Motor neuron (in vitro differentiated cells): ENCODE data around the gene ATP10B. TPM values are rescaled to one million over a fixed set of nuclear protein-coding genes. Genes with fewer than 3 reads are reported as not detected.
A peak's percentile ranks its signal among the peaks of the same experiment; 100 is the strongest.

Experiments
- ATAC-seq, 8 experiments: fragments of 200-7000 bp; cut with Tn5 transposase; replicated peaks in 6 of 8; 2 replicates each; pipeline ENCODE4 v1.8.0; 2021; ENCODE audit warnings: mild to moderate bottlenecking in 8 of 8, moderate library complexity in 8 of 8
- H3K27ac ChIP-seq, 2 donors: fragments of 250-450 bp; sonication (Bioruptor Pico); 2 replicates each; pipeline ENCODE4 v1.9.0; 2021; ENCODE audit warnings: antibody characterized with exemption in 2 of 2, mild to moderate bottlenecking in 2 of 2, moderate library complexity in 1 of 2
- H3K4me1 ChIP-seq, 2 donors: fragments of 250-450 bp; sonication (Bioruptor Pico); replicated peaks in 1 of 2; 2 replicates each; pipeline ENCODE4 v1.6.1; 2021; ENCODE audit warnings: antibody characterized with exemption in 2 of 2, mild to moderate bottlenecking in 2 of 2, moderate library complexity in 1 of 2
- H3K4me3 ChIP-seq, 5 donors: fragments of 250-450 bp; sonication (Bioruptor Pico); 2 replicates each; pipeline ENCODE4 v1.9.0; 2021; ENCODE audit warnings: antibody characterized with exemption in 5 of 5, mild to moderate bottlenecking in 5 of 5, moderate library complexity in 4 of 5
- WGBS, 10 experiments: fragments of 450-650 bp; shearing (Covaris generic); methylation state at CpG; one replicate each; pipeline ENCODE4 v1.0.0; 2022; 5-methylcytosine and 5-hydroxymethylcytosine counted together
- in situ Hi-C, 9 experiments: fragments of 400-800 bp; cut with MboI; loops; one replicate each; pipeline ENCODE4 v1.15.0; 2021; ENCODE audit warnings: low sequenced_read_pairs in 9 of 9, low pct_unique_long_range_greater_than_20kb in 2 of 9; ENCODE audit not compliant: unreplicated experiment in 9 of 9
- total RNA-seq, 8 experiments: library from RNA; unstranded; fragments of 300-600 nt; gene quantifications; 2 replicates each; pipeline versions ENCODE4 v1.2.3 to v1.2.4, GENCODE V29; 2022

The ATP10B gene
- total RNA-seq, 8 experiments from 2014 or later, result 0.05 to 0.76 (median 0.42) TPM; not detected in 1

DNA sequence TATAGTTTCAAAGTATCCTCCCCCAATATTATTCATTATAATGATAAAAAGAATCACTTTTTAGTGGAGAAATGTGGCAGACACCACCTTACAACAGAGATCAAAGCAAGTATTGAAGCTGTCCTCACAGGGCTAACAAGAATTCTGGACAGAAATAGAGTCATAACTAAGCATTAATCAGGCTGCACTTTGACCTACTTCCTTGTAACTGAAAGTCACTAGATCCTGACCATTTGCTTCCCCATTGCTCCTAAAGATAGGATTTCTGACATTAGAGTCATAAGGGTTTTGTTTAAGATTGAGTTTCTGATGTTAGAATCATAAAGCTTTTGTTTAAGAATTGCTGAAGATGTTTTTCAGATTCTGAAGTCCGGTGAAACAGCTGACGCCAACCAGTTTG, 159.7 kb downstream of the ATP10B start:
- no peak overlapping the region for H3K4me3 ChIP-seq
- in situ Hi-C loops, result no loop called here
- H3K27ac ChIP-seq, result no peak overlapping the region
- no peaks in the 10 kb centered on the region for H3K4me1 ChIP-seq
- 60 to 100% (median 95%) methylated on average over 2 of the region's 2 CpGs; no CpG with 5 or more reads in 6 of the 10 experiments for WGBS, 10 experiments
- no peak for ATAC-seq

DNA sequence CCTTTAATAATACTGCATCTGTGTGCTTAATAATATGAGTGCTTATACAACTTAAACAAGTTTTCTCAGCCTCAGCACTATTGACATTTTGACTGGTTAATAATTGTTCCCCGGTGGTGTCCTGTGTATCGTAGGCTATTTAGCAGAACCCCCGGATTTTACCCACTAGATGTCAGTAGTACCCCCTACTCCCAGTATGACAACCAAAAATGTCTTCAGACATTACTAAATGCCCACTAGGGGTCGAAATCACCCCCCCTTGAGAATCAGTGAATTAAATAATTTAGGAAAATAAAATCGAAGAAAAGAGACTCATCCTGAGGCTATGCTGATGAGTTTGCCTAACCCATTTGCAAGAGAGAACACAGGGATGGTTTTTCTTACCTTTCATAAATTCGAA, 166.3 kb downstream of the ATP10B start:
- in situ Hi-C loops, result no loop called here
- 0 to 100% (median 44%) methylated on average over 1 to 6 of the region's 6 CpGs for WGBS, 10 experiments
- H3K27ac ChIP-seq, result no peak overlapping the region
- H3K4me1 ChIP-seq, result no peaks in the 10 kb centered on the region
- peak in 1 of 8 experiments; percentile 84 for ATAC-seq
- H3K4me3 ChIP-seq, result no peak overlapping the region

DNA sequence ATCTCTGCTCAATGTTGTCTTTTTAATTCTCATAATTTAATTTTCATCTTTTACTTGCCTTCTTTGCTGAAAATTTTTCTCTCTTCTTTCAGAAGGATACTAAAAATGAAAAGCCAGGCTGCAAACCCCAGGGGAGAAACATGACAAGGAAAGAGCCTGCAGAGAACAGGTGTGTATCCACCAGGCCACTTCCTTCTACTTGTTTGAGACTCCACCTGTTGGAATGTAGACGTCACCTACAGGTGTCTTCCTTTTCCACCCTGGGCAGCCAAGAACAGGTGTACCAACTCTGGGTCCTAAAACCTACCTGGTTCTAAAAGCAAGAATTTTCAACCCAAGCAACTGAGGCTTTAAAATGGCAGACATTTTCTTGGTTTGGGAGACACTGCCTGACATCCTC, 166.8 kb downstream of the ATP10B start:
- Histone ChIP-seq H3K27ac (no peak overlapping the region), H3K4me1 (no peaks in the 10 kb centered on the region), H3K4me3 (no peak overlapping the region)
- 17 to 100% (median 67%) methylated on average over 1 of the region's 1 CpG; no CpG with 5 or more reads in 1 of the 10 experiments for WGBS, 10 experiments
- no peak for ATAC-seq
- in situ Hi-C loops, result no loop called here

DNA sequence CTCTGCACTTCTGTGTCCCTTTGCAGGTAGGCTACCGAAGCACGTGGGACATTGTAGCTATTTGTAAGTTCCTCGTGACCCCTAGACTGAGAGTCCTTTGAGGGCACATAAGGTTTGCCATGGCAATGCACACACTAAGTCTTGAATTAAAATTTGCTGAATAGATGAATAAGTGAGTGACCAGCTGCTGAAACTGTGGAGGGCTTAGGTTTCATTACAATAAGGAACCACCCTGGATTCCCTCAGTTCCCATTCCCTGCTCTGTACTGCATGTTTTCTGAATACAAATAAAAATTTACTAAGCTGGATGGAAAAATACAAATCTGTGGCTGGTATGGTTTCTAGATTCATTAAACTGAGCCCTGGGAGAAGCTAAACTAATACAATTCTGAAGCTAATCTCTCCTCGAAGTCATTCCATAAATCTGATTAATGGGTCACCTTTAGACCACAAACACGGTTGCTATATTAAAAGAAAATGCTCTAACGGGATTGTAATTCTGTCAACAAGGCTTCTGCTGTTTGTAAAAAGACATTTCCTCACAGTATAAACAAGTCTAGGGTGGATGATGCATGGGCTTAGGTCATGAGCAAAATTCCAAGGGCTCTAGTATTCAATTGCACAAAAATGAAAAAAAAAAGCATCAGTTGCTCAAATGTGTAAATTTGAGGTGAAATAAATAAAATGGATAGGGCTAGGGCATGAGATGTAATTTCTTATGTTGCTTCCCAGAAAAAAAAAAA, 172.3 kb downstream of the ATP10B start:
- Histone ChIP-seq H3K27ac (peak overlapping the region in 1 of 2 donors; percentile 67), H3K4me1 (peaks cover 13 to 19% of the 10 kb centered on the region in 2 donors), H3K4me3 (no peak overlapping the region)
- 0 to 74% (median 26%) methylated on average over 1 to 6 of the region's 6 CpGs for WGBS, 10 experiments
- in situ Hi-C loops, result no loop called here
- ATAC-seq, result peak; percentile 69 to 94 (median 83)

- WGBS, 10 experiments, result 0 to 83% (median 53%) methylated on average over 1 to 2 of the region's 2 CpGs; no CpG with 5 or more reads in 6 of the 10 experiments
- H3K27ac ChIP-seq, result peak overlapping the region in 1 of 2 donors; percentile 27
- peaks cover 13 to 19% of the 10 kb centered on the region in 2 donors for H3K4me1 ChIP-seq
- peak in 1 of 8 experiments; percentile 39 for ATAC-seq
- in situ Hi-C loops, result no loop called here
- no peak overlapping the region for H3K4me3 ChIP-seq
Measured at GRCh38 chr5:160675988-160676387, 176.0 kb downstream of the ATP10B start.

- WGBS, 10 experiments, result 6 to 80% (median 53%) methylated on average over 1 to 2 of the region's 3 CpGs; no CpG with 5 or more reads in 3 of the 10 experiments
- in situ Hi-C loops, result no loop called here
- Histone ChIP-seq H3K27ac (peak overlapping the region in 1 of 2 donors; percentile 56), H3K4me3 (no peak overlapping the region), H3K4me1 (peaks cover 13 to 16% of the 10 kb centered on the region in 2 donors)
- ATAC-seq, result peak in 3 of 8 experiments; percentile 55 to 62 (median 57)
Measured at GRCh38 chr5:160674901-160675300, 177.1 kb downstream of the ATP10B start.

DNA sequence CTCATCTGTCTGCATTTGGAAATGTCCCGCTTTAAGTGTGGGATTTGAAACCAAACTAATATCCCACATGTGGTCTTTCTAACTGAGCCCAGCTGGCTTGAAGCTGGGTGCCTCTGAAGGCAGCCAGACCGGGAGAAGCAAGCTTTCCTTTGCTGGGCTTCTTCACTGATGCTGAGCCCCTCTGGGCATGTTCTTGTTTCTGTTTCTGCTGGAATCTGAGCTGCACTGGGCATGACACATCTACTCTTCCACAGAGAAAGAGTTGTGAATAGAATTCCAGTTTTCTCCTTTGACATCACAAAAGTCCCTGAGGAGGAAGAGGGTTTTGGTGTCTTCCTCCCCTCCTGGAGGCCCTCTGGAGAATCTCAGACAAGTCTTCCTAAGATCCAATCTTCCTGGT, 179.5 kb downstream of the ATP10B start:
- WGBS, 10 experiments, result 0 to 71% (median 0%) methylated on average over 1 to 2 of the region's 2 CpGs; no CpG with 5 or more reads in 4 of the 10 experiments
- H3K27ac ChIP-seq, result no peak overlapping the region
- in situ Hi-C loops, result no loop called here
- peaks cover 5 to 8% of the 10 kb centered on the region in 2 donors for H3K4me1 ChIP-seq
- no peak for ATAC-seq
- no peak overlapping the region for H3K4me3 ChIP-seq

GRCh38 chr5:160668356-160668755, 183.7 kb downstream of the ATP10B start:
- in situ Hi-C loops, result no loop called here
- ATAC-seq, result no peak
- Histone ChIP-seq H3K4me3 (no peak overlapping the region), H3K4me1 (no peaks in the 10 kb centered on the region), H3K27ac (no peak overlapping the region)
- 20 to 100% (median 84%) methylated on average over 1 to 2 of the region's 2 CpGs; no CpG with 5 or more reads in 3 of the 10 experiments for WGBS, 10 experiments

- no peak for ATAC-seq
- Histone ChIP-seq H3K4me3 (no peak overlapping the region), H3K27ac (no peak overlapping the region), H3K4me1 (no peaks in the 10 kb centered on the region)
- 0 to 100% (median 67%) methylated on average over 1 to 5 of the region's 5 CpGs for WGBS, 10 experiments
- in situ Hi-C loops, result no loop called here
Measured at GRCh38 chr5:160667160-160667559, 184.9 kb downstream of the ATP10B start.

GRCh38 chr5:160665460-160665859, 186.6 kb downstream of the ATP10B start:
- no peak overlapping the region for H3K27ac ChIP-seq
- WGBS, 10 experiments, result 0 to 60% (median 42%) methylated on average over 1 to 3 of the region's 3 CpGs
- H3K4me3 ChIP-seq, result no peak overlapping the region
- in situ Hi-C loops, result no loop called here
- ATAC-seq, result no peak
- H3K4me1 ChIP-seq, result no peaks in the 10 kb centered on the region

- 0 to 90% (median 43%) methylated on average over 1 of the region's 1 CpG; no CpG with 5 or more reads in 2 of the 10 experiments for WGBS, 10 experiments
- Histone ChIP-seq H3K4me3 (no peak overlapping the region), H3K27ac (no peak overlapping the region), H3K4me1 (no peaks in the 10 kb centered on the region)
- in situ Hi-C loops, result no loop called here
- ATAC-seq, result no peak
Measured at GRCh38 chr5:160660132-160660531, 191.9 kb downstream of the ATP10B start.

GRCh38 chr5:160657622-160658458, 194.2 kb downstream of the ATP10B start:
- in situ Hi-C loops, result no loop called here
- WGBS, 10 experiments, result 0 to 100% (median 70%) methylated on average over 1 to 5 of the region's 5 CpGs
- Histone ChIP-seq H3K4me1 (no peaks in the 10 kb centered on the region), H3K27ac (no peak overlapping the region), H3K4me3 (no peak overlapping the region)
- ATAC-seq, result no peak

- in situ Hi-C loops, result no loop called here
- no peak for ATAC-seq
- Histone ChIP-seq H3K4me3 (no peak overlapping the region), H3K4me1 (peaks cover under 1 to 1% of the 10 kb centered on the region in 2 donors), H3K27ac (no peak overlapping the region)
- 0 to 100% (median 100%) methylated on average over 1 of the region's 1 CpG; no CpG with 5 or more reads in 5 of the 10 experiments for WGBS, 10 experiments
Measured at GRCh38 chr5:160657068-160657507, 194.9 kb downstream of the ATP10B start.
